B cell (primary cell): Measurements from ENCODE around the gene CD209.

Experiments
- EZH2 ChIP-seq: IDR thresholded peaks from 2 replicates; pipeline ENCODE4 v1.6.1; 2012; ENCODE audit warnings: borderline replicate concordance, low read depth, mild to moderate bottlenecking, moderate library complexity, low read length; ENCODE audit not compliant: insufficient read depth, poor library complexity, severe bottlenecking
- TF ChIP-seq, protein P1 (sequence below): fragments of 200-600 bp; IDR thresholded peaks from one replicate; pipeline ENCODE4 v1.8.0; 2022; ENCODE audit warnings: antibody characterized with exemption, mild to moderate bottlenecking

DNA sequence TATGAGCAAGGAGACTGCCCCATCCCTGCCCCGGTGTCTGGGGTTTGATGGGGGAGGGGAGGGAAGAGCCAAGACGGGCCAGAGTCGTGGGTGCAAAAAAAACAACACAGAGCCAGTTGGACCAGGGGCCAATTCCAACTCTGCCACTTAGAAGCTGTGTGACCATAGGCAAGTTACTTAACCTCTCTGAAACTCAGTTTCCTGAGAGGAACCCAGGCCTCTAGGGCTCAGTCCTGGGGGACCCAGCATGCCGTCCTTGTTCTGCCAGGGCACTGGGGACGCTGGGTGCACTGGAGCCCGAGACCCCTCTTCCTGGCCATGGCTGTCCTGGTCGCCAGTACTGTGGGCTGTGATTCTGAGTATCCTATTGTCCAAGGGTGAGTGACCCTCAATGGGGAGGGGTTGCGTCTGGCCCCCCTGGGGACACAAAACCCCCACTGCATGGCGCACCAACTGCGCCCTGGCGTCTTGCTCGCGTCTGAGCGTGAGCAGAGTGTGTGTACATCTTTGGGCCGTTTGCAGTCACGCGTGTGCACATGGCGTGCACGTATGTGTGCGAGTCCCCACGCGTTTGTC, 40.4 kb upstream of the CD209 start:
- TF ChIP-seq, protein P1, sequence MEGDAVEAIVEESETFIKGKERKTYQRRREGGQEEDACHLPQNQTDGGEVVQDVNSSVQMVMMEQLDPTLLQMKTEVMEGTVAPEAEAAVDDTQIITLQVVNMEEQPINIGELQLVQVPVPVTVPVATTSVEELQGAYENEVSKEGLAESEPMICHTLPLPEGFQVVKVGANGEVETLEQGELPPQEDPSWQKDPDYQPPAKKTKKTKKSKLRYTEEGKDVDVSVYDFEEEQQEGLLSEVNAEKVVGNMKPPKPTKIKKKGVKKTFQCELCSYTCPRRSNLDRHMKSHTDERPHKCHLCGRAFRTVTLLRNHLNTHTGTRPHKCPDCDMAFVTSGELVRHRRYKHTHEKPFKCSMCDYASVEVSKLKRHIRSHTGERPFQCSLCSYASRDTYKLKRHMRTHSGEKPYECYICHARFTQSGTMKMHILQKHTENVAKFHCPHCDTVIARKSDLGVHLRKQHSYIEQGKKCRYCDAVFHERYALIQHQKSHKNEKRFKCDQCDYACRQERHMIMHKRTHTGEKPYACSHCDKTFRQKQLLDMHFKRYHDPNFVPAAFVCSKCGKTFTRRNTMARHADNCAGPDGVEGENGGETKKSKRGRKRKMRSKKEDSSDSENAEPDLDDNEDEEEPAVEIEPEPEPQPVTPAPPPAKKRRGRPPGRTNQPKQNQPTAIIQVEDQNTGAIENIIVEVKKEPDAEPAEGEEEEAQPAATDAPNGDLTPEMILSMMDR, result no peak
- TF ChIP-seq EZH2, result no peak
